Measurements from ENCODE around the gene CACNA1B.

CACNA1B gene

GRCh38 chr9:137916540-137916939 lies 39.0 kb downstream of the CACNA1B start:
- Mint-ChIP-seq H3K27ac (no peak overlapping the region), H3K36me3 (ENCODE audit: low read depth) (no peaks in the 10 kb centered on the region), H3K9me3 (no peaks in the 10 kb centered on the region), H3K27me3 (ENCODE audit: low read depth) (no peaks in the 10 kb centered on the region), H3K4me1 (ENCODE audit: low read depth) (no peaks in the 10 kb centered on the region), H3K4me3 (no peak overlapping the region)

GRCh38 chr9:137917116-137917515 lies 39.5 kb downstream of the CACNA1B start:
- H3K36me3 Mint-ChIP-seq (ENCODE audit: low read depth), result no peaks in the 10 kb centered on the region
- no peaks in the 10 kb centered on the region for H3K4me1 Mint-ChIP-seq (ENCODE audit: low read depth)
- H3K27me3 Mint-ChIP-seq (ENCODE audit: low read depth), result no peaks in the 10 kb centered on the region
- H3K9me3 Mint-ChIP-seq, result no peaks in the 10 kb centered on the region
- no peak overlapping the region for H3K27ac Mint-ChIP-seq
- H3K4me3 Mint-ChIP-seq, result no peak overlapping the region

- H3K4me1 Mint-ChIP-seq (ENCODE audit: low read depth), result no peaks in the 10 kb centered on the region
- H3K27ac Mint-ChIP-seq, result no peak overlapping the region
- no peaks in the 10 kb centered on the region for H3K27me3 Mint-ChIP-seq (ENCODE audit: low read depth)
- no peaks in the 10 kb centered on the region for H3K9me3 Mint-ChIP-seq
- H3K36me3 Mint-ChIP-seq (ENCODE audit: low read depth), result no peaks in the 10 kb centered on the region
- H3K4me3 Mint-ChIP-seq, result no peak overlapping the region
Measured at GRCh38 chr9:137917795-137918194, 40.2 kb downstream of the CACNA1B start.

GRCh38 chr9:137918331-137919094 lies 40.9 kb downstream of the CACNA1B start:
- Mint-ChIP-seq H3K4me3 (no peak overlapping the region), H3K4me1 (ENCODE audit: low read depth) (no peaks in the 10 kb centered on the region), H3K9me3 (no peaks in the 10 kb centered on the region), H3K36me3 (ENCODE audit: low read depth) (no peaks in the 10 kb centered on the region), H3K27ac (no peak overlapping the region), H3K27me3 (ENCODE audit: low read depth) (no peaks in the 10 kb centered on the region)

- Mint-ChIP-seq H3K27ac (no peak overlapping the region), H3K36me3 (ENCODE audit: low read depth) (no peaks in the 10 kb centered on the region), H3K27me3 (ENCODE audit: low read depth) (no peaks in the 10 kb centered on the region), H3K4me1 (ENCODE audit: low read depth) (no peaks in the 10 kb centered on the region), H3K9me3 (no peaks in the 10 kb centered on the region), H3K4me3 (no peak overlapping the region)
Measured at GRCh38 chr9:137919095-137919465, 41.5 kb downstream of the CACNA1B start.

GRCh38 chr9:137919649-137920141 lies 42.1 kb downstream of the CACNA1B start:
- no peaks in the 10 kb centered on the region for H3K9me3 Mint-ChIP-seq
- H3K4me1 Mint-ChIP-seq (ENCODE audit: low read depth), result no peaks in the 10 kb centered on the region
- no peak overlapping the region for H3K27ac Mint-ChIP-seq
- H3K4me3 Mint-ChIP-seq, result no peak overlapping the region
- H3K27me3 Mint-ChIP-seq (ENCODE audit: low read depth), result no peaks in the 10 kb centered on the region
- H3K36me3 Mint-ChIP-seq (ENCODE audit: low read depth), result no peaks in the 10 kb centered on the region

GRCh38 chr9:137920753-137921152 lies 43.2 kb downstream of the CACNA1B start:
- Mint-ChIP-seq H3K27ac (no peak overlapping the region), H3K27me3 (ENCODE audit: low read depth) (no peaks in the 10 kb centered on the region), H3K36me3 (ENCODE audit: low read depth) (no peaks in the 10 kb centered on the region), H3K4me1 (ENCODE audit: low read depth) (no peaks in the 10 kb centered on the region), H3K4me3 (no peak overlapping the region), H3K9me3 (no peaks in the 10 kb centered on the region)

- Mint-ChIP-seq H3K27me3 (ENCODE audit: low read depth) (no peaks in the 10 kb centered on the region), H3K9me3 (peaks cover 9% of the 10 kb centered on the region), H3K4me3 (no peak overlapping the region), H3K27ac (no peak overlapping the region), H3K4me1 (ENCODE audit: low read depth) (no peaks in the 10 kb centered on the region), H3K36me3 (ENCODE audit: low read depth) (no peaks in the 10 kb centered on the region)
Measured at GRCh38 chr9:137924169-137924568, 46.6 kb downstream of the CACNA1B start.

GRCh38 chr9:137924761-137925369 lies 47.3 kb downstream of the CACNA1B start:
- no peak overlapping the region for H3K27ac Mint-ChIP-seq
- H3K36me3 Mint-ChIP-seq (ENCODE audit: low read depth), result no peaks in the 10 kb centered on the region
- H3K4me3 Mint-ChIP-seq, result no peak overlapping the region
- no peaks in the 10 kb centered on the region for H3K4me1 Mint-ChIP-seq (ENCODE audit: low read depth)
- no peaks in the 10 kb centered on the region for H3K27me3 Mint-ChIP-seq (ENCODE audit: low read depth)
- peaks cover 9% of the 10 kb centered on the region for H3K9me3 Mint-ChIP-seq

- Mint-ChIP-seq H3K4me1 (ENCODE audit: low read depth) (no peaks in the 10 kb centered on the region), H3K36me3 (ENCODE audit: low read depth) (no peaks in the 10 kb centered on the region), H3K27ac (no peak overlapping the region), H3K4me3 (no peak overlapping the region), H3K9me3 (peaks cover 46% of the 10 kb centered on the region), H3K27me3 (ENCODE audit: low read depth) (no peaks in the 10 kb centered on the region)
Measured at GRCh38 chr9:137943655-137944054, 66.1 kb downstream of the CACNA1B start.

- Mint-ChIP-seq H3K27ac (no peak overlapping the region), H3K4me3 (no peak overlapping the region), H3K36me3 (ENCODE audit: low read depth) (no peaks in the 10 kb centered on the region), H3K27me3 (ENCODE audit: low read depth) (no peaks in the 10 kb centered on the region), H3K9me3 (peaks cover 46% of the 10 kb centered on the region), H3K4me1 (ENCODE audit: low read depth) (no peaks in the 10 kb centered on the region)
Measured at GRCh38 chr9:137945581-137945980, 68.0 kb downstream of the CACNA1B start.

GRCh38 chr9:137946993-137947392 lies 69.4 kb downstream of the CACNA1B start:
- no peak overlapping the region for H3K27ac Mint-ChIP-seq
- H3K36me3 Mint-ChIP-seq (ENCODE audit: low read depth), result no peaks in the 10 kb centered on the region
- H3K9me3 Mint-ChIP-seq, result peaks cover 39% of the 10 kb centered on the region
- H3K4me1 Mint-ChIP-seq (ENCODE audit: low read depth), result no peaks in the 10 kb centered on the region
- H3K4me3 Mint-ChIP-seq, result no peak overlapping the region
- no peaks in the 10 kb centered on the region for H3K27me3 Mint-ChIP-seq (ENCODE audit: low read depth)

- no peaks in the 10 kb centered on the region for H3K4me1 Mint-ChIP-seq (ENCODE audit: low read depth)
- H3K9me3 Mint-ChIP-seq, result peaks cover 32% of the 10 kb centered on the region
- H3K27ac Mint-ChIP-seq, result no peak overlapping the region
- no peaks in the 10 kb centered on the region for H3K36me3 Mint-ChIP-seq (ENCODE audit: low read depth)
- no peak overlapping the region for H3K4me3 Mint-ChIP-seq
- H3K27me3 Mint-ChIP-seq (ENCODE audit: low read depth), result no peaks in the 10 kb centered on the region
Measured at GRCh38 chr9:137948642-137949041, 71.1 kb downstream of the CACNA1B start.

GRCh38 chr9:137949260-137949659 lies 71.7 kb downstream of the CACNA1B start:
- Mint-ChIP-seq H3K4me3 (no peak overlapping the region), H3K9me3 (peaks cover 27% of the 10 kb centered on the region), H3K36me3 (ENCODE audit: low read depth) (no peaks in the 10 kb centered on the region), H3K4me1 (ENCODE audit: low read depth) (no peaks in the 10 kb centered on the region), H3K27ac (no peak overlapping the region), H3K27me3 (ENCODE audit: low read depth) (no peaks in the 10 kb centered on the region)

GRCh38 chr9:137951107-137951506 lies 73.5 kb downstream of the CACNA1B start:
- no peak overlapping the region for H3K27ac Mint-ChIP-seq
- H3K9me3 Mint-ChIP-seq, result peaks cover 16% of the 10 kb centered on the region
- H3K4me3 Mint-ChIP-seq, result no peak overlapping the region
- H3K36me3 Mint-ChIP-seq (ENCODE audit: low read depth), result no peaks in the 10 kb centered on the region
- no peaks in the 10 kb centered on the region for H3K27me3 Mint-ChIP-seq (ENCODE audit: low read depth)
- H3K4me1 Mint-ChIP-seq (ENCODE audit: low read depth), result no peaks in the 10 kb centered on the region
